Measurements from ENCODE around the gene IPCEF1.

Gene IPCEF1

GRCh38 chr6:154159126-154159525 lies 197.5 kb downstream of the IPCEF1 start:
- DNase-seq (ENCODE audit: low spot score), result no peak

- no peak for DNase-seq (ENCODE audit: low spot score)
These were observed 198.9 kb downstream of the IPCEF1 start for GRCh38 chr6:154157706-154158105.

GRCh38 chr6:154157082-154157481 lies 199.5 kb downstream of the IPCEF1 start:
- DNase-seq (ENCODE audit: low spot score), result no peak

GRCh38 chr6:154156135-154156896 lies 200.3 kb downstream of the IPCEF1 start:
- no peak for DNase-seq (ENCODE audit: low spot score)

- DNase-seq (ENCODE audit: low spot score), result peak; percentile 53
These were observed 202.1 kb downstream of the IPCEF1 start for GRCh38 chr6:154154389-154154967.

GRCh38 chr6:154143753-154144152 lies 212.8 kb downstream of the IPCEF1 start:
- no peak for DNase-seq (ENCODE audit: low spot score)

- no peak for DNase-seq (ENCODE audit: low spot score)
These were observed 215.9 kb downstream of the IPCEF1 start for GRCh38 chr6:154140743-154141142.

GRCh38 chr6:154139892-154140291 lies 216.7 kb downstream of the IPCEF1 start:
- no peak for DNase-seq (ENCODE audit: low spot score)

- no peak for DNase-seq (ENCODE audit: low spot score)
These were observed 217.8 kb downstream of the IPCEF1 start for GRCh38 chr6:154138793-154139192.

GRCh38 chr6:154134471-154135147 lies 222.0 kb downstream of the IPCEF1 start:
- DNase-seq (ENCODE audit: low spot score), result no peak

GRCh38 chr6:154127657-154128056 lies 228.9 kb downstream of the IPCEF1 start:
- no peak for DNase-seq (ENCODE audit: low spot score)

GRCh38 chr6:154125421-154125820 lies 231.2 kb downstream of the IPCEF1 start:
- no peak for DNase-seq (ENCODE audit: low spot score)

GRCh38 chr6:154123155-154123956 lies 233.2 kb downstream of the IPCEF1 start:
- DNase-seq (ENCODE audit: low spot score), result no peak

GRCh38 chr6:154122195-154122925 lies 234.2 kb downstream of the IPCEF1 start:
- DNase-seq (ENCODE audit: low spot score), result no peak

- DNase-seq (ENCODE audit: low spot score), result no peak
These were observed 239.1 kb downstream of the IPCEF1 start for GRCh38 chr6:154117485-154117884.

GRCh38 chr6:154113392-154113791 lies 243.2 kb downstream of the IPCEF1 start:
- DNase-seq (ENCODE audit: low spot score), result no peak

GRCh38 chr6:154112181-154112809 lies 244.3 kb downstream of the IPCEF1 start:
- no peak for DNase-seq (ENCODE audit: low spot score)

- DNase-seq (ENCODE audit: low spot score), result no peak
These were observed 245.6 kb downstream of the IPCEF1 start for GRCh38 chr6:154111025-154111424.

- DNase-seq (ENCODE audit: low spot score), result no peak
These were observed 250.4 kb downstream of the IPCEF1 start for GRCh38 chr6:154106251-154106650.
